CD14-positive monocyte (primary cell): ENCODE data around the gene DHRS7. TPM values are rescaled to one million over a fixed set of nuclear protein-coding genes. Genes with fewer than 3 reads are reported as not detected.

ENCODE experiments used
- DNase-seq, 3 donors: peaks; one replicate each; pipeline ENCODE4 v3.0.0-alpha.2; 2011 to 2022
- H2AFZ ChIP-seq: 2 replicates; pipeline ENCODE4 v1.6.0; 2012; ENCODE audit warnings: mild to moderate bottlenecking, low read depth, low read length, inconsistent platforms; ENCODE audit not compliant: insufficient read depth, poor library complexity, severe bottlenecking
- H3K27ac ChIP-seq, 2 donors: 1 replicate in 1 of 2; 2 replicates in 1 of 2; pipeline ENCODE4 v1.5.1; 2012 to 2013; ENCODE audit warnings: low read length in 2 of 2, control low read depth in 1 of 2, inconsistent platforms in 1 of 2, low read depth in 1 of 2, mild to moderate bottlenecking in 1 of 2
- H3K27me3 ChIP-seq, 2 donors: one replicate each; pipeline versions ENCODE4 v1.6.0 to v1.6.1; 2011 to 2013; ENCODE audit warnings: low read length in 2 of 2; ENCODE audit not compliant: control insufficient read depth in 2 of 2, insufficient read depth in 2 of 2
- H3K36me3 ChIP-seq, 2 donors: replicated peaks in 1 of 2; 1 replicate in 1 of 2; 2 replicates in 1 of 2; pipeline versions ENCODE4 v1.5.1 to v1.6.1; 2012 to 2013; ENCODE audit warnings: low read length in 2 of 2, control low read depth in 1 of 2, inconsistent platforms in 1 of 2, mild to moderate bottlenecking in 1 of 2; ENCODE audit not compliant: insufficient read depth in 2 of 2, control insufficient read depth in 1 of 2
- H3K4me1 ChIP-seq, 2 donors: 1 replicate in 1 of 2; 2 replicates in 1 of 2; pipeline versions ENCODE4 v1.5.1 to v1.6.1; 2012 to 2013; ENCODE audit warnings: low read length in 2 of 2, control low read depth in 1 of 2, inconsistent platforms in 1 of 2, mild to moderate bottlenecking in 1 of 2, moderate library complexity in 1 of 2; ENCODE audit not compliant: insufficient read depth in 2 of 2, control insufficient read depth in 1 of 2
- H3K4me2 ChIP-seq: replicated peaks from 2 replicates; pipeline ENCODE3; 2012; ENCODE audit warnings: low read length, moderate library complexity, mild to moderate bottlenecking; ENCODE audit not compliant: poor library complexity, severe bottlenecking; ENCODE audit errors: extremely low read depth
- H3K4me3 ChIP-seq, 3 experiments: fragments of 200-600 bp in 1 of 3; sonication (generic) in 1 of 3; replicated peaks in 1 of 3; 1 replicate in 2 of 3; 2 replicates in 1 of 3; pipeline ENCODE4 v1.5.1; 2011 to 2013; ENCODE audit warnings: low read length in 3 of 3, mild to moderate bottlenecking in 3 of 3, control low read depth in 2 of 3, low read depth in 2 of 3, inconsistent platforms in 1 of 3, moderate library complexity in 1 of 3
- H3K79me2 ChIP-seq: 2 replicates; pipeline ENCODE4 v1.6.0; 2012; ENCODE audit warnings: mild to moderate bottlenecking, control low read depth, inconsistent platforms, low read length, moderate library complexity; ENCODE audit not compliant: insufficient read depth
- H3K9ac ChIP-seq: 2 replicates; pipeline ENCODE4 v1.6.0; 2017; ENCODE audit warnings: low read length, mild to moderate bottlenecking; ENCODE audit not compliant: insufficient read depth, poor library complexity, severe bottlenecking
- H3K9me3 ChIP-seq, 2 donors: replicated peaks in 1 of 2; 1 replicate in 1 of 2; 2 replicates in 1 of 2; pipeline versions ENCODE4 v1.5.1 to v1.6.1; 2012 to 2013; ENCODE audit warnings: low read length in 2 of 2, control low read depth in 1 of 2; ENCODE audit not compliant: control insufficient read depth in 1 of 2, insufficient read depth in 1 of 2
- H4K20me1 ChIP-seq: 2 replicates; pipeline ENCODE4 v1.6.0; 2012; ENCODE audit warnings: mild to moderate bottlenecking, low read length, control low read depth, moderate library complexity; ENCODE audit not compliant: insufficient read depth
- H3K27ac Mint-ChIP-seq, 7 donors: one replicate each; pipeline ENCODE4 v1.8.0; 2020; ENCODE audit warnings: mild to moderate bottlenecking in 7 of 7, mixed read lengths in 7 of 7, moderate library complexity in 6 of 7, inconsistent platforms in 2 of 7
- H3K27me3 Mint-ChIP-seq, 3 donors: one replicate each; pipeline ENCODE4 v1.8.0; 2021 to 2022; ENCODE audit warnings: low read depth in 3 of 3, mild to moderate bottlenecking in 3 of 3, mixed read lengths in 3 of 3, moderate library complexity in 3 of 3, inconsistent platforms in 1 of 3
- H3K36me3 Mint-ChIP-seq, 2 donors: one replicate each; pipeline ENCODE4 v1.8.0; 2020; ENCODE audit warnings: mixed read lengths in 2 of 2, inconsistent platforms in 1 of 2, mild to moderate bottlenecking in 1 of 2
- H3K4me1 Mint-ChIP-seq: one replicate; pipeline ENCODE4 v1.8.0; 2020; ENCODE audit warnings: mild to moderate bottlenecking, mixed read lengths
- H3K4me3 Mint-ChIP-seq, 2 donors: one replicate each; pipeline ENCODE4 v1.8.0; 2020; ENCODE audit warnings: mild to moderate bottlenecking in 2 of 2, mixed read lengths in 2 of 2, moderate library complexity in 1 of 2
- H3K9me3 Mint-ChIP-seq, 7 donors: one replicate each; pipeline ENCODE4 v1.8.0; 2020 to 2022; ENCODE audit warnings: mixed read lengths in 7 of 7, mild to moderate bottlenecking in 6 of 7, moderate library complexity in 6 of 7, inconsistent platforms in 2 of 7
- CTCF ChIP-seq: fragments of 200-600 bp; IDR thresholded peaks from one replicate; pipeline ENCODE4 v1.8.0; 2022; ENCODE audit warnings: antibody characterized with exemption, mild to moderate bottlenecking
- WGBS: methylation state at CpG from one replicate; pipeline ENCODE4 v1.1.5; 2013; ENCODE audit warnings: missing lambda C conversion rate; ENCODE audit not compliant: insufficient coverage; 5-methylcytosine and 5-hydroxymethylcytosine counted together
- intact Hi-C, 2 donors: fragments of 100-400 bp; cut with micrococcal nuclease; formaldehyde crosslinking; loops; one replicate each; pipeline versions ENCODE4 v1.15.0 to v1.15.1; 2023
- polyA plus RNA-seq, 3 donors: library from polyadenylated mRNA; depleted of rRNA in 1 of 3; unstranded in 2 of 3; stranded (reverse) in 1 of 3; fragments of 300-500 nt in 2 of 3; fragments of >200 nt in 1 of 3; fragmentation: Illumina TruSeq in 2 of 3; gene quantifications; 1 replicate in 2 of 3; 2 replicates in 1 of 3; pipeline ENCODE4 v1.2.3, GENCODE V29; 2012 to 2021

The DHRS7 gene
- polyA plus RNA-seq, 3 donors: 55.4 to 223 (median 218) TPM

- Histone ChIP-seq H3K79me2 (no peaks in the 10 kb centered on the region), H3K27ac (no peak overlapping the region), H3K36me3 (no peaks in the 10 kb centered on the region), H3K4me1 (peaks cover 0 to 16% of the 10 kb centered on the region in 2 donors), H4K20me1 (no peaks in the 10 kb centered on the region), H3K9me3 (no peaks in the 10 kb centered on the region), H3K9ac (no peak overlapping the region), H3K27me3 (no peaks in the 10 kb centered on the region), H3K4me3 (no peak overlapping the region), H3K4me2 (no peak overlapping the region), H2AFZ (no peak overlapping the region)
- H3K36me3 Mint-ChIP-seq: no peaks in the 10 kb centered on the region
- intact Hi-C loops: no loop called here
- H3K27me3 Mint-ChIP-seq: peaks cover 2 to 3% (median 3%) of the 10 kb centered on the region in 3 donors
- peak; percentile 51 to 86 (median 66) for DNase-seq
- WGBS: 100% methylated on average over 2 of the region's 6 CpGs
- H3K9me3 Mint-ChIP-seq: no peaks in the 10 kb centered on the region
- peaks cover 11% of the 10 kb centered on the region for H3K4me1 Mint-ChIP-seq
- no peak overlapping the region for H3K4me3 Mint-ChIP-seq
- peak overlapping the region in 1 of 7 donors; percentile 62 for H3K27ac Mint-ChIP-seq
- no peak for TF ChIP-seq CTCF
Measured at GRCh38 chr14:60206837-60207533, 41.8 kb upstream of the DHRS7 start.

DNA sequence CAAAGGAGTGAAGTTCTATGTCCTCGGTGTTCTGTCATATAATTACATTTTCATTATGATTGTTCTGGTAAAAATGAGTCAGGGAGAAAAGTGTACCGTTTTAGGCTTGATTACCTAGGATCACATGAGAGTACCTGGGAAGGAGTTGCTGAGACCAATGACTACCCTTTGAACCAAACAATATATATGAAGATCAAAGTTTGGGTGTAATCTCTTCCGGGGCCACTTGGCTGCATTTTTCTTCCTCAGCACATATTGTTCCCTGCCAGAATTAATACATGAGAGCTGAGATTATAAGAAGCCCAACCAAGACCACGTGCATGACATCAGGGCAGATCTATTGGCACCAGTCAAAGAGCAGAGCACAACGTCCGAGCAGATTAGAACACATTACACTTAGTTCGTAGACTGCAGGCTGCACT is 41.1 kb upstream of the DHRS7 start:
- no peaks in the 10 kb centered on the region for H3K9me3 ChIP-seq
- H3K9me3 Mint-ChIP-seq: peaks cover 0 to 2% (median 0%) of the 10 kb centered on the region in 7 donors
- TF ChIP-seq CTCF: no peak
- WGBS: 95% methylated on average over 2 of the region's 7 CpGs
- no peak overlapping the region for H3K27ac ChIP-seq
- peaks cover 11% of the 10 kb centered on the region for H3K4me1 Mint-ChIP-seq
- H3K4me3 ChIP-seq: no peak overlapping the region
- intact Hi-C loops: no loop called here
- no peak for DNase-seq
- H3K4me1 ChIP-seq: peaks cover 0 to 16% of the 10 kb centered on the region in 2 donors
- H3K9ac ChIP-seq: no peak overlapping the region
- no peaks in the 10 kb centered on the region for H3K79me2 ChIP-seq
- H3K4me2 ChIP-seq: no peak overlapping the region
- no peaks in the 10 kb centered on the region for H3K36me3 ChIP-seq
- no peak overlapping the region for H3K4me3 Mint-ChIP-seq
- H3K27ac Mint-ChIP-seq: no peak overlapping the region
- peaks cover 1 to 3% (median 2%) of the 10 kb centered on the region in 3 donors for H3K27me3 Mint-ChIP-seq
- no peaks in the 10 kb centered on the region for H3K27me3 ChIP-seq
- no peaks in the 10 kb centered on the region for H4K20me1 ChIP-seq
- H2AFZ ChIP-seq: no peak overlapping the region
- no peaks in the 10 kb centered on the region for H3K36me3 Mint-ChIP-seq
